Raji (cell line): Measurements from ENCODE around the gene TMEM272.

Experiments used
- POLR2A ChIP-seq: IDR thresholded peaks from 2 replicates; pipeline ENCODE4 v1.6.1; 2011; ENCODE audit warnings: low read depth, low read length, control low read depth; ENCODE audit not compliant: insufficient read depth

TMEM272 gene

DNA sequence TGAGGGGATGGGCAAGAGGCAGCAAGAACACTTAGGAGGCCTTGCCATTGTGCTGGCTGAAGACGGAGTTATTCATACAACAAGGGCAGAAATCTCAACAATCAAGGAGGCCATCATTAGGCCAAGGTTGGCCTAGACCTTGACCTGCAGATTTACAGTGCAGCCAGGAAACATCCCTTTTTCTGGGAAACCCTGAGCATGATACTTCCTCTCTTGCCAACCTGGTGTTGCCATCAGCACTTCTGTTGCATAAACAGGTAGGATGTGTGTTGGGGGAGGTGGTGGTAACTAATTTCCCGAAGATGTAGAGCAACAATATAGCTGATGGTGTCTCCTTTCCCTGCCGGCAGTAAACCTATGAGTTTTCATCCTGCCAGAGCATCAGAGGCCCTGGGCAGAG is 8.0 kb downstream of the TMEM272 start:
- TF ChIP-seq POLR2A = no peak

DNA sequence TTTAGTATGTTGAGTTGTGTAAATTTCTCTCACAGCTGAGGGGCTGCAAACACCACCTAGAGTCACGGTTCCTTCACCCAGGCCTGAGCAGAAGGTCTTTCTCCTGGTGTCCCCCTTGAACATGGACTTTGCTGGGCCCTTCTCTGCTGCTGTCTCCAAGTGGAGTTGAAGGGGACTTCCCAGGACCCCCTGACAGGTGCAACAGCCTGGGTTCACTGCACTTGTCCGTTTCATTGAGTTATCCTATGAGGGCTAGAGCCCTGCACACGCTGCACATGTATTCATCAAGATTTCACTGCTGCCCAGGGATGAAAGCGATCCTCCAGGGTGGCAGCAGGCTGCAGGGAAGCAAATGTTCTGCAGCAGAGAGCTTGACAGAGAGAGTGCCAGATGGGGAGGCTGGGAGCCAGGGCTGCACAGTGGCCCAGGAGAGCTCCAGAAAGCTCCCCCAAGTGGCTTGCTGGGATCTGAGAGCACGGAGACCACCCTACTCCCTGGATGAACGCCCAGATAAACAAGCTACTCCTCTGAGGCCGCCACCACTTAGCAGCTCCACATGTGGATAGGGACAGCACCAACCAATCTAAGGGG is 10.3 kb downstream of the TMEM272 start:
- TF ChIP-seq POLR2A = no peak

DNA sequence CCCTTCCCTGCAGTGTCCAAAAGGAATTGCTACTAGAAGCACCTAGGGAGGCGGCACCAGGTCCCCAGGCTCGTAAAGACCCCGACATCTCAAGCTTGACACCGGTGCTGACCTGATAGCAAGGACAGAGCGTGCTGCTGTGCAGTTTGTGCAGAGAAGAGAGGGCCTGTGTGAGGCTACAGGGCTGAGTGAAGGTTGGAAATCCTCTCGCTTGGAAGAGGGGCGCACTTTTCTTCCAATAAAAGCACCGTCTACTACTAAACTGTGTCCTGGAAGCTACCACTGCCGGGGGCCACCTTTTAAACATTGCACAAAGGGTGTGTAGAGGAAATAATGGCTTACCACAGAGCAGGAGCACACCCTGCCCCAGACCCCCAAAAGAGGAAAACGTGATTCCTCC is 11.0 kb downstream of the TMEM272 start:
- TF ChIP-seq POLR2A = no peak

DNA sequence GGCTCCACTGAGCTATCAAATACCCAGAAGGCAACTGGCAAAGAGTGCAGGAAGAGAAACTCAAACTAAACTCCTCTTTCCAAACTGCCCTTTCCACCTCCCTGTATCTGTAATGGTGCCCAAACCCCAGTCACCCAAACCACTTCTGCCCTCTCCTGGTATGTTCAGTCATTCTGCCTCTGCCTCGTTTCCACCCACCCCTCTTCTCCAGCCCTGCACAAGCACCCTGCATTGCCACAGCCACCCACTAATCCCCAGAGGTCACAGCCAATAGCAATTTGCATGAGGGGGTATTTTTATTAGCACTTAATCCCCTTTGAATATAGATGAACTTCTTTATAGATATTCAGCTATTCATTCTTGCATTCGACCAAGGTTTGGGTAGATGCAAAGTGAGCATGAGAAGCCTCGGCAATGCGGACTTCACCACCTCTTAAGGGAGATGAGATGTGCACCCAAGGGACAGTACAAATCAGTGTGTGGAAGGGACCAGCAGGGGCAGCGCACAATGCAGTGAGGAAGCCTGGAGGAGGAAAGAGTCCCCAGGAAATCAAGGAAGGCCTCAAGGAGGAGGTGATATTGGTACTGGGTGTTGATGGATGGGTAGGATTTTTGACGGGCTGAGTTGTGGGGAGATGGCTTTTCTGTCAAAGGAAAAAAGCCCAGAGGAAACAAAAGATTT is 12.4 kb downstream of the TMEM272 start:
- TF ChIP-seq POLR2A = peak; percentile 33; the same call in 1 of the 2 replicates

DNA sequence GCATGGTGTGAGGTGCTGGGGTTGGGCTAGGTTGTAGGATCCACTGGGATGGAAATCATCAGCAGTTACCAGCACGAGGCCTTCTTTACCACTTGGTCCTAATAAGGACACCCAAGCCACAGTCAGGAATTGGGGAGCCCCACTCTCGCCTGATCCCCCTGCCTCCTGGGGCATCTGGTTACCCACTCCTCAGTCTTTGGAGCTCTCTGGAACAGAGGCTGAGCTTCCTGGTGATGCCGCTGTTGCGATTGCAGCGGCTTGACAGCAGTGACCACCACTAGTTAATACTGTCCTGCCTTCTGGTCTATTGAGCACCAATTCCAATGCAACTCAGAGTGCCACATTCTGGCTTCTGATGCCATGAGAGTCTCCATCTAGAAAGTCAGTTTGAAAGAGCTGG is 13.5 kb downstream of the TMEM272 start:
- TF ChIP-seq POLR2A = no peak

DNA sequence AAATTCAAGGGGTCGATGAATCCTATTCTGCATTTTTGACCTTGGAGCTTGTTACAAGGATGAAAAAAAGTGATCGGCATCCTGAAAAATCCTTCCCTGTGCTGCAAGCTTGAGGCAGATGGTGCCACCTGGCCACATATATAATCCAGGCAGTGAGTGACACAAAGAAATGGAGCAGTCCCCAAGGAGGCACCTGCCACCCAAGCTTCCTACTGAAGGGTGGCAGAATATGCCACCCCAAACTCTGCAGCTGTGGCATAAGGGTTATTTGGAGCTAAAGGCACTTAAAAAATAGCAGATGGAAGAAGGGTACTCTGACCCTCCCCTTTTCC is 15.4 kb downstream of the TMEM272 start:
- no peak for TF ChIP-seq POLR2A

DNA sequence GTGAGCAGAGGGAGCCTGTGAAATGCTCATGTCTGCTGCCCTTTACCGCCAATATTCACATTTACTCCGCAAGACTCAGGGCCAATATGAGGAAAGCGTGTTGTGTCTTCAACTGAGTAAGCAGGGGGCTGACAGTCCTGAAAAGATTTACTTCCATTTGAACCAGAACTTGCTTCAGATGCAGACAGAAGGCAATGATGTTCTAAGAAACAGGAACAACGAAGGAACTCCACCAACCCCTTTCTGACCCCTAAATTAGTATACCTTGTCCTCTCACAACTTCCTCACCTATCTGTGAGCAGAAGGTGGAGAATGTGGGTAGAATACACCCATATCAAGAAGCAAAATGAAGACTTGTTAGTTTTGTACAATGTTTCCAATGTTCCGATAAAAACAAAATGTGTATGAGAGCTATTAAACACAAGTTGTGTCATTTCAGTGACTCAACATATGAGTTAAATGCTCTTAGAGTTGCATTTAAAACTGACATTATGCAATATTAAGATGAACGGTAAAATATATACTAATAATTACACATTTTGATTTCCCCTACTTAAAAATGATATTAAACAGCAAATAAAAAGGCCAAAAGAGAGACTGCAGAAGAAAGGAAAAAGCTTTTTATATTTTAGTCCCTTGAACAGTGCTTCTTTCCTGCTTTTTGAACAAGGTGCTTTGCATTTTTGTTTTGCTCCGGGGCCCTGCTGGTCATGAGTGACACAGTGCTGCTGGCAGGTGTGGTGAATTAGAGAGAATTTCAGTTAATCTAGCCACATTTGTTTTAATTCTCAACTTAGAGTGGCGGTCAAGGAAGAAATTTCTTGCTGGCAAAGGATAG is 16.0 kb downstream of the TMEM272 start:
- TF ChIP-seq POLR2A = no peak

DNA sequence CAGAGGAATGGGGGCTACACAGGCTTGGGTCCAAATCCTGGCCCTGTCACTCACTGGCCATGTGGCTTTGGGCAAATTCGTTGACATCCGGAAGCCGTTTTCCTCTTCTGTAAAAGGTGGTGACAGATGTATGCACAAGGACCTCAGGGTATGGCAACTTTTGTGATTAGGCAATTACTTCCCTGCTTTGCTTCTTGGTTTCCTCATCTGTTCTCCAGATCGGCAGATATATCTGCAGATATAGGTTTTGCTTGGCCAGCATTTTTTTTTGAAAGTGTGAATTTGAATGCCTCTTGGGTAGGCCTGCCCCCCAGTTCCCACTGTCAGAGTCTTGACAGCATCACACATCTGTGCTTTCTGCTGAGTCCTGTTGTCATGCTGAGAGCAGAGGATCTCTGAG is 17.7 kb downstream of the TMEM272 start:
- no peak for TF ChIP-seq POLR2A

DNA sequence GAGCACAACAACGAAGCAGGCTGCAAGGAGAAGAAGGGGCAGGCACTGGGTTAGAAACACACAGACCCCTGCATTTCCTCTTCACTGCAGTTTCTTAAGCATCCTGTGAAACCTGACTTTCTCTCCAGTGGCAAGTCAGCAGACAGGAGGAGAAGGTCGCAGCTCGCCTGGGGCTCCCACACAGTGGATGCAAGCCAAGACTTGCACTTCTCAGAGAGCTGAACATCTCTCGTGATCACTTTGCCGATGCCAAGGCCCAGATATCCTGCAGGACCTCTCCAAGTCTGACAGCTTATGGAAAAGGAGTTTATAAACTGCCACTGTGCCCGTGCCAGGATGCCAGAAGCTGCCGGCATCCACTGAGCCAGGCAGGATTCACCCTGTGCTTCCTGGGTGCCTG is 18.4 kb downstream of the TMEM272 start:
- no peak for TF ChIP-seq POLR2A

DNA sequence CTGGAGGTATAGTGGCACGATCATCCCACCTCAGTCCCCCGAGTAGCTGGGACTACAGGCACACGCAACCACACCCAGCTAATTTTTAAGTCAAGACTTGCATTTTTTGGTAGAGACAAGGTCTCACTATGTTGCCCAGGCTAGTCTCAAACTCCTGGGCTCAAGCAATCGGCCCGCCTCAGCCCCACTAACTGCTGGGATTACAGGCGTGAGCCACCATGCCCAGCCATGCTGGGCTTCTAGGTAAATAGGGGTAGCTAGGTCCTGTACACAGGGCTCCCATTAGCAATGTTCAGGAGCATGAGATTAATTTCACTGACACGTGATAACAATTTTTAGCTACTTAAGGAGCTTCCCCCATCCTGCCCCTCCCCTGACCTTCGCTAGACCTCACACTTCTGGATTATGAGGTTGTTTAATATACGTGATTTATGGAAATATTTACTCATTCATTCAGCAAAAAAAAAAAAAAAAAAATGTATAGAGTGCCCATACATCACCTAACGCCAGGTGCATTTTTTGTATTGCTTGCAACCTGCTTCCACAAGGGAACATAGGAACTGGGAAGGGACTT is 19.2 kb downstream of the TMEM272 start:
- no peak for TF ChIP-seq POLR2A

DNA sequence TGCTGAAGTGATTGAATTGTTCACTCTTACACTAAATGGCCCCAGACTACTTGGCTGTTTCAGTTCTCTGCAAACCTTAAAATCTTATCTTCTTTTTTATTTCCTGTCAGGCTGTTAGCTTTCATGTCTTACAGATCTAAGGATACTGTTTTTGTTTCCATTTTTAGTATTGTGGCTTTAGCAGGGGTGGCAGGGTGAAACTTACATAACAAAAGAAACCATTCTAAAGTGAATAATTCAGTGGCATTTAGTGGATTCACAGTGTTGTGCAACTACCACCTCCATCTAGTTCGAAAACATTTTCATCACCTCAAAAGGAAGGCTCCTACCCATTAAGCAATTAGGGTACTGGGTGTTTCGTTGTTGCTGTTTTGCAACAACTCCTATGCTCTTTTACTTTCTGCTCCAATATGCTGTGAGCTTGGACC is 19.8 kb downstream of the TMEM272 start:
- no peak for TF ChIP-seq POLR2A

DNA sequence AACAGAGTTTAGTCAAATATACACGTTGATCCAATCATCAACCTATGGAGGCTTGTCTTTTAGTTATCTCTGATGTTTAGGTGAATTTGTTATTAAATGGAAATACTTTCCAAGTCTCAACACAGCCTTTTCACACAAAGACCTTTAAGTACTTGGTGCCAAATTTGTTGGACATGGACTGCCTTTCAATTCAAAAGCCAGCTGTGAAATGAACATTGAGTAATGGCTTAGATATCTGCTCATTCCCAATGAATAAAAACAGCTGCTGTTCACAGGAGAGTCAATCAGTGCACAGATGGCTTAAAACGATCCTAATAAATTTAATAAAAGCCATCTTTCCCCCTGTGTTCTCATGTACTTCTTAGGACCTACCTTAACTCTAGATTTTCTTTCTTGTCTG is 21.1 kb downstream of the TMEM272 start:
- no peak for TF ChIP-seq POLR2A

DNA sequence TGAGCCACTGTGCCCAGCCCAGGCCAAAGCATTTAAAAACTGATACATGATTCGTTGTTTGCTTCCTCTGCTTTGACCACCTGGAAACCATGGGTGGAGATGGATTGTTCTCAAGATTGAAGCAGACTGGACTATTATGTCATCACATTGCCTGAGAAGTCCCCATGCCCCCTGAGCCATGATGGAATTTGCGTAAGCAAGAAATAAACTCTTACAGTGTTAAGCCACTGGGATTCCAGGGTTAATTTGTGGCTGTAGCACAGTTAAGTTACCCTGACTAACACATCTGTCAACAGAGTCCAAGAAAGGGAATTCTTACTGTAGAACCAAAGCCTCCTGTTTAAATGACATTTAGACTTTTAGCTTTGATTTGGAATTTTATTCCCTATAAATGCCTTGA is 21.6 kb downstream of the TMEM272 start:
- no peak for TF ChIP-seq POLR2A

DNA sequence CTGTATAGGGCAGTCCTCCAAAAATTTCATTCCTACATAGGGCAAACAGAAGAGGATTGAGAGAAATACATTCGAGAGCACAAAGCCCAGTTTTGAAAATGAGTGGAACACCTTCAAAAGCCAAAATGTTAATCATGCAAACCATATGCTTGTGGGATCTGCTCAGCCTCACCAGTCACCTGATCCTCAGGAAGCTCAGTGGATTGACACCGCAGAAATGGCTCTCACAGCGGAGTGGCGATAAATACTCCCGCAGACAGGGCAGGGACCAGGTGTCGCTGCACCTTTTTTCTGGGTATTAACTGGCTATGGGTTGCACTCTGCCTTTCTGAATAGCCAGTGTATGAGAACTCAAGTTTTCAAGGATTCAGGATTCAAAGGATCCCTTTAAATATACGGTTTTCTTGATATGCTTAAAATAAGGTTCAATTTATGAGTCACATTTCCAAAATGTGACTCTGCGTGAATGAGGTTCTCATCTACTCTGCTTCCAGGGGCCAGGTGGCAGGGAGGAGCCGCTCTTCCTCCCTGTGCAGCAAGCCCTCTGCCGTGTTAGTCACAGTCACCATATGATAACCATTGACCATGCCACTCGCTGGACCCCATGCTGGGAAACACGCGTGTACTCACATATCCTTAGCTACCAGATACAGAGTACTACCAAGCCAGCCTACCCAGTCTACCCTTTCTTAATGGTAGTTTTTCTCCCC is 22.7 kb downstream of the TMEM272 start:
- TF ChIP-seq POLR2A = no peak

DNA sequence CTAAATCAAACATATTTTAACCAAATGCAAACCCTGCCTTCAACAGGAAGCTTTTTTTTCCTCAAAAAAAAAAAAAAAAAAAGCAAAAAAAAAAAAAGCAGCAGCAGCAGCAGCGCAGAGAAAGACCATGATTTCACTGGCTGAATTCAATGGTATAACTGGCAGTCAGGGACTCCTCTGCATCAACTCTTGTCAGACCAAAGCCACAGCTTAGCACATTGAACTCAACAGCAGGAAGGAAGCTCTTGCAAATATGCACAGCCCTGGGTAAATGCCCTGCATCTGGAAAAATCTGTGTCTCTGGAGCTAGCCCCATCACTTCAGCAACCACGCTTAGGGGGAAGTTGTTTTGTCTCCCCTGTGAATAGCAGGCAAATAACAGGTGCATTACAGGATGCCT is 23.4 kb downstream of the TMEM272 start:
- TF ChIP-seq POLR2A = no peak

DNA sequence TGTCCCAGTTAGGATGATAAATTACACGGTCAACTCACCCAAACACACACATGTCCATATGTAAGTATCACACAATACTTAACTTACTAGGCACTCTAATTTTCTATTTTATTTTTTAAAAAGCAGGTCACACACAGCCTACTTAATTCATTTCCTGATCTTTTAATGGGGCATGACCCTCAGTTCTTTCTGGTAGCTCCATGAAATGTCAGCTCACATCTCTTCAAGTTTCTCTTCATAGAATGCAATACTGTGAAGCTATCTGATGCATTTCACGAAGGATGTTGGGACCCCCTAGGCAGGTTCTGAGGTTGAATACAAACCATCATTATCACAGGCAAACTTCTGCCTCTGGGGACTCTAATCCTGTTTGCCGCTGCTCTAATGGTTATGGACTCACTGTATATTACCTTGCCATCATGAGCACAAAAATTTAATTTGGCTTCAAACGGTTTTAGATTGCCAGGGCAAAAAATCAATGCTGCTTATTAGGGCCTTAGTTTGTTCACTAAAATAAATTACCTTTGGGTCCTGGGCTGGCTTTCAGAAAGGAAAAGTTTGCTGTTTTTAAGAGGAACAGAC is 24.9 kb downstream of the TMEM272 start:
- TF ChIP-seq POLR2A = no peak

DNA sequence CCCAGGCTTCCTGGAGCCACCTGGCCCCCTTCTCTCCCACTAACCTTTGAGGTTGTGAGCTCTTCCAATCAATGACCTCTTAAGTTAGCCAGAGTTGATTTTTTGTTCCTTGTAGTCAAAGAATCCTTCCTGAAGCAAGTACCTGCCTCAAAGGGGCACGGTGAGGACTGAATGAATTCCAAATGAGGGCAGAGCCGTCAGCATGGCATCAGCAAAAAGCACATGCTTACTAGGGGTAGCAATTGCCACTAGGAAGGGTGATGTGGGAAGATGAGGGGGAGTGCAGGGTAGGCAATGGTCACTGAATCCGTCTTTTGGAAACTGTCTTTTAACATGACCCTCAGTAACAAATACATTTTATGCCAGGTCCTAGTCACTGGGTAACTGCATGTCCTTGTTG is 25.4 kb downstream of the TMEM272 start:
- no peak for TF ChIP-seq POLR2A
